Middle frontal gyrus (tissue), 1 donor: ENCODE data around the gene RAB43.
"Not testable (repeated sequence)": the region's sequence is repeated elsewhere in the genome, so short reads cannot be mapped to it uniquely, and the experiment has no call there.

Experiments used
- DNase-seq: peaks from one replicate; pipeline ENCODE4 v3.0.0-alpha.2; 2015; ENCODE audit warnings: low spot score; ENCODE audit errors: extremely low spot score

Gene RAB43

GRCh38 chr3:129100274-129100673, 21.3 kb downstream of the RAB43 start:
- DNase-seq: no peak

GRCh38 chr3:129095285-129095684, 26.3 kb downstream of the RAB43 start:
- no peak for DNase-seq

GRCh38 chr3:129088312-129088711, 33.3 kb downstream of the RAB43 start:
- not testable (repeated sequence) for DNase-seq

GRCh38 chr3:129087904-129088303, 33.7 kb downstream of the RAB43 start:
- DNase-seq: not testable (repeated sequence)

GRCh38 chr3:129087138-129087702, 34.4 kb downstream of the RAB43 start:
- DNase-seq: no peak

GRCh38 chr3:129085818-129086217, 35.8 kb downstream of the RAB43 start:
- no peak for DNase-seq

- no peak for DNase-seq
Measured at GRCh38 chr3:129085165-129085715, 36.4 kb downstream of the RAB43 start.

- DNase-seq: no peak
Measured at GRCh38 chr3:129084501-129084900, 37.1 kb downstream of the RAB43 start.

- no peak for DNase-seq
Measured at GRCh38 chr3:129082026-129082425, 39.6 kb downstream of the RAB43 start.

GRCh38 chr3:129081503-129081902, 40.1 kb downstream of the RAB43 start:
- no peak for DNase-seq

- DNase-seq: no peak
Measured at GRCh38 chr3:129078510-129078909, 43.1 kb downstream of the RAB43 start.

- DNase-seq: no peak
Measured at GRCh38 chr3:129077222-129077621, 44.4 kb downstream of the RAB43 start.

GRCh38 chr3:129070086-129070885, 51.3 kb downstream of the RAB43 start:
- no peak for DNase-seq

GRCh38 chr3:129069313-129070085, 52.1 kb downstream of the RAB43 start:
- not testable (repeated sequence) for DNase-seq

- no peak for DNase-seq
Measured at GRCh38 chr3:129068291-129068886, 53.2 kb downstream of the RAB43 start.

- not testable (repeated sequence) for DNase-seq
Measured at GRCh38 chr3:129067719-129068118, 53.9 kb downstream of the RAB43 start.

GRCh38 chr3:129065720-129066073, 55.9 kb downstream of the RAB43 start:
- no peak for DNase-seq

- DNase-seq: no peak
Measured at GRCh38 chr3:129065016-129065719, 56.4 kb downstream of the RAB43 start.

- DNase-seq: no peak
Measured at GRCh38 chr3:129063841-129064482, 57.6 kb downstream of the RAB43 start.

- DNase-seq: no peak
Measured at GRCh38 chr3:129063091-129063640, 58.4 kb downstream of the RAB43 start.
